Colonic mucosa (tissue), 4 donors: Measurements from ENCODE around the gene BANP. TPM values are rescaled to one million over a fixed set of nuclear protein-coding genes. Genes with fewer than 3 reads are reported as not detected.

Experiments used
- DNase-seq: peaks from one replicate; pipeline ENCODE4 v3.0.0-alpha.2; 2020
- H3K27ac ChIP-seq: fragments of 200-600 bp; one replicate; pipeline ENCODE4 v1.8.0; 2021
- H3K27me3 ChIP-seq: fragments of 200-600 bp; one replicate; pipeline ENCODE4 v1.8.0; 2021
- H3K36me3 ChIP-seq: fragments of 200-600 bp; one replicate; pipeline ENCODE4 v1.8.0; 2021
- H3K4me1 ChIP-seq: fragments of 200-600 bp; one replicate; pipeline ENCODE4 v1.8.0; 2021; ENCODE audit warnings: mild to moderate bottlenecking
- H3K4me3 ChIP-seq: fragments of 200-600 bp; one replicate; pipeline ENCODE4 v1.8.0; 2021
- H3K9ac ChIP-seq, 2 donors: one replicate each; pipeline ENCODE4 v1.7.0; 2013; ENCODE audit warnings: control low read depth in 2 of 2, low read depth in 2 of 2, low read length in 2 of 2
- H3K9me3 ChIP-seq: fragments of 200-600 bp; one replicate; pipeline ENCODE4 v1.8.0; 2021
- CTCF ChIP-seq: fragments of 200-600 bp; IDR thresholded peaks from one replicate; pipeline ENCODE4 v1.8.0; 2022; ENCODE audit warnings: antibody characterized with exemption, mild to moderate bottlenecking
- intact Hi-C: fragments of 100-400 bp; cut with DNase I; formaldehyde crosslinking; loops from one replicate; pipeline ENCODE4 v1.14.1; 2022
- total RNA-seq, 2 donors: library from RNA; stranded (reverse); fragmentation: NEBNext Ultra II Directional in 1 of 2; extraction: Animal tissue kit (Norgen Biotek cat#: 25700) in 1 of 2; gene quantifications; one replicate each; pipeline ENCODE4 v1.2.1, GENCODE V29; 2021
- donor health status: healthy.
- donor health status: DM: no; HTN: no; CAD: no.
- donor health status: DM: no; HTN: no; CAD: no.

Gene BANP
- total RNA-seq, 2 donors from 2014 or later, result 18.6 to 29.7 TPM

- no peak for DNase-seq
Observed at GRCh38 chr16:87921236-87921773, 29.9 kb upstream of the BANP start.

GRCh38 chr16:87922250-87922871, 28.9 kb upstream of the BANP start:
- no peak for TF ChIP-seq CTCF
- H3K9me3 ChIP-seq, result no peaks in the 10 kb centered on the region
- H3K27ac ChIP-seq, result no peak overlapping the region
- intact Hi-C loops, result no loop called here
- H3K36me3 ChIP-seq, result no peaks in the 10 kb centered on the region
- no peaks in the 10 kb centered on the region for H3K4me1 ChIP-seq
- no peaks in the 10 kb centered on the region for H3K27me3 ChIP-seq
- H3K4me3 ChIP-seq, result no peak overlapping the region
- no peak for DNase-seq
- H3K9ac ChIP-seq, result no peak overlapping the region

More at GRCh38 chr16:87921236-87921773, 29.9 kb upstream of the BANP start:
- TF ChIP-seq CTCF, result no peak
- H3K4me1 ChIP-seq, result no peaks in the 10 kb centered on the region
- intact Hi-C loops, result no loop called here
- no peak overlapping the region for H3K9ac ChIP-seq
- H3K27ac ChIP-seq, result no peak overlapping the region
- no peaks in the 10 kb centered on the region for H3K9me3 ChIP-seq
- H3K27me3 ChIP-seq, result no peaks in the 10 kb centered on the region
- H3K36me3 ChIP-seq, result no peaks in the 10 kb centered on the region
- H3K4me3 ChIP-seq, result no peak overlapping the region

GRCh38 chr16:87924041-87924810, 27.0 kb upstream of the BANP start:
- no peaks in the 10 kb centered on the region for H3K27me3 ChIP-seq
- no peaks in the 10 kb centered on the region for H3K9me3 ChIP-seq
- no peak overlapping the region for H3K4me3 ChIP-seq
- no peaks in the 10 kb centered on the region for H3K36me3 ChIP-seq
- no peak for TF ChIP-seq CTCF
- intact Hi-C loops, result no loop called here
- no peaks in the 10 kb centered on the region for H3K4me1 ChIP-seq
- no peak overlapping the region for H3K27ac ChIP-seq
- DNase-seq, result no peak
- no peak overlapping the region for H3K9ac ChIP-seq

- Histone ChIP-seq H3K9me3 (no peaks in the 10 kb centered on the region), H3K4me1 (no peaks in the 10 kb centered on the region), H3K27ac (no peak overlapping the region), H3K27me3 (no peaks in the 10 kb centered on the region), H3K4me3 (no peak overlapping the region), H3K36me3 (no peaks in the 10 kb centered on the region), H3K9ac (no peak overlapping the region)
- intact Hi-C loops, result no loop called here
- DNase-seq, result no peak
- no peak for TF ChIP-seq CTCF
Observed at GRCh38 chr16:87924811-87925670, 26.2 kb upstream of the BANP start.
